Kidney epithelial cell (primary cell): ENCODE data around the gene FAM210B. TPM values are rescaled to one million over a fixed set of nuclear protein-coding genes. Genes with fewer than 3 reads are reported as not detected.

Source experiments
- DNase-seq: peaks from one replicate; pipeline ENCODE4 v3.0.0-alpha.2; 2010; ENCODE audit warnings: low read depth
- H3K27me3 ChIP-seq: 2 replicates; pipeline ENCODE4 v1.6.0; 2011; ENCODE audit warnings: low read length; ENCODE audit not compliant: control insufficient read depth, insufficient read depth
- H3K36me3 ChIP-seq: 2 replicates; pipeline ENCODE4 v1.5.1; 2011; ENCODE audit warnings: low read length; ENCODE audit not compliant: control insufficient read depth, insufficient read depth
- H3K4me3 ChIP-seq: 2 replicates; pipeline ENCODE4 v1.5.1; 2011; ENCODE audit warnings: low read depth, mild to moderate bottlenecking, control low read depth, low read length
- CTCF ChIP-seq: IDR thresholded peaks from 2 replicates; pipeline ENCODE4 v1.5.1; 2011; ENCODE audit warnings: mild to moderate bottlenecking, moderate library complexity, low read length, control low read depth, inconsistent platforms; ENCODE audit not compliant: insufficient read depth, poor library complexity, severe bottlenecking
- total RNA-seq: library from RNA; depleted of rRNA; stranded (reverse); fragments of >200 nt; gene quantifications from 2 replicates; pipeline ENCODE4 v1.2.3, GENCODE V29; 2015

The FAM210B gene
- total RNA-seq, 1 donor from 2014 or later, result 59.7 TPM

GRCh38 chr20:56372850-56373249 lies 14.1 kb downstream of the FAM210B start:
- Histone ChIP-seq H3K4me3 (no peak overlapping the region), H3K27me3 (no peaks in the 10 kb centered on the region), H3K36me3 (no peaks in the 10 kb centered on the region)
- DNase-seq, result no peak
- TF ChIP-seq CTCF, result no peak

GRCh38 chr20:56373942-56374341 lies 15.2 kb downstream of the FAM210B start:
- Histone ChIP-seq H3K36me3 (no peaks in the 10 kb centered on the region), H3K4me3 (no peak overlapping the region), H3K27me3 (no peaks in the 10 kb centered on the region)
- peak; percentile 73 for DNase-seq
- no peak for TF ChIP-seq CTCF

GRCh38 chr20:56376331-56376730 lies 17.6 kb downstream of the FAM210B start:
- no peak for DNase-seq
- Histone ChIP-seq H3K27me3 (no peaks in the 10 kb centered on the region), H3K4me3 (no peak overlapping the region), H3K36me3 (no peaks in the 10 kb centered on the region)
- TF ChIP-seq CTCF, result no peak

GRCh38 chr20:56378386-56378785 lies 19.6 kb downstream of the FAM210B start:
- Histone ChIP-seq H3K36me3 (no peaks in the 10 kb centered on the region), H3K4me3 (no peak overlapping the region), H3K27me3 (no peaks in the 10 kb centered on the region)
- TF ChIP-seq CTCF, result no peak
- no peak for DNase-seq

- no peak for DNase-seq
- Histone ChIP-seq H3K36me3 (no peaks in the 10 kb centered on the region), H3K27me3 (no peaks in the 10 kb centered on the region), H3K4me3 (no peak overlapping the region)
- TF ChIP-seq CTCF, result no peak
These were observed 21.6 kb downstream of the FAM210B start for GRCh38 chr20:56380375-56380774.

GRCh38 chr20:56381501-56381900 lies 22.7 kb downstream of the FAM210B start:
- H3K4me3 ChIP-seq, result no peak overlapping the region
- H3K36me3 ChIP-seq, result no peaks in the 10 kb centered on the region
- no peaks in the 10 kb centered on the region for H3K27me3 ChIP-seq
- TF ChIP-seq CTCF, result no peak
- no peak for DNase-seq
